Measurements from ENCODE around the gene AXIN1.
"Not testable (repeated sequence)": the region's sequence is repeated elsewhere in the genome, so short reads cannot be mapped to it uniquely, and the experiment has no call there.

The AXIN1 gene

DNA sequence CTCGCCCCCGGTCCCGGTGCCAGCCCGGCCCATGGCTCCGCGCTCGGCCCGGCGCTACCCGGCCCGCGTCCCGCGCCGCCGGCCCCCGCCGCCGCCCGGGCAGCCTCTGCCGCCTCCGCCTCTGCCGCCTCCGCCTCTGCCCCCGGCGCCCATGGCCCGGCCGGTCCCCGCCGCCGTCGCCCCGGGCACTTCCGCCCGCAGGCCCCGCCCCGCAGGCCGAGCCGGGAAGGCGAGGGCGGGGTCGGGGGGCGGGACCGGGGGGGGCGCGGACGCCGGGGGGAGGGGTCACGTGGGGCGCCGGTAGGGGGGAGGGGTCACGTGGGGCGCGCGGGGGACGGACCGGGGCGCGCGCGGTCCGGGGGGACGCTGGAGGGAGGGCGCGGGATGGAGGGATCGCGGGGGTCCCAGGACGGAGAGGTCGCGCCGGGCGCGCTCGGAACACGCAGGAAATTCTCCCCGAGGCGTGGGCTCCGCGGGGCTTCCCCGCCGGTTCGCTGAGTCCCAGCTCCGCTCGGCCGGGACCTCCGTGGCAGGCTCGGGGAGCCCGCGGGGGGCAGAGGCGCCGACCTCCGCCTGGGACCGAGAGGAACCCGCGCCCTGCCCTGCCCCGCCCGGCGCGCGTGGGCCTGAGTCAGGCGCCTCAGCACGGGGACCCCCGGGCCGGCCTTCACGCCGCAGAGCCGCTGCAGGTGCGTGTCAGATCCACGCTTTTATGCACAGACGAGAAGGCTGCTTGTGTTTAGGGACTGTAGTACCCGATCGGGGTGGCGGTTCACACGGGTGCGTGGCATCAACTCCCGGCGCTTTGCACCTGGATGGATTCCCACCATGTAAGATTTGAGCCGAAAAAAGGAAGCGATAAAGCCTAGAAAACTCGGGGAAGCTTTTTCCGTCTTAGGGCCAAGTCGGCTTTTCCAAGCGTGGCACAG, 29.5 kb upstream of the AXIN1 start, which contains the start of gene PGAP6:
PGAP6 (minus strand) TSS at position 190 of the 929 bp plus-strand sequence; CDS start at position 33, 157 bp downstream.
- DNase-seq = no peak

DNA sequence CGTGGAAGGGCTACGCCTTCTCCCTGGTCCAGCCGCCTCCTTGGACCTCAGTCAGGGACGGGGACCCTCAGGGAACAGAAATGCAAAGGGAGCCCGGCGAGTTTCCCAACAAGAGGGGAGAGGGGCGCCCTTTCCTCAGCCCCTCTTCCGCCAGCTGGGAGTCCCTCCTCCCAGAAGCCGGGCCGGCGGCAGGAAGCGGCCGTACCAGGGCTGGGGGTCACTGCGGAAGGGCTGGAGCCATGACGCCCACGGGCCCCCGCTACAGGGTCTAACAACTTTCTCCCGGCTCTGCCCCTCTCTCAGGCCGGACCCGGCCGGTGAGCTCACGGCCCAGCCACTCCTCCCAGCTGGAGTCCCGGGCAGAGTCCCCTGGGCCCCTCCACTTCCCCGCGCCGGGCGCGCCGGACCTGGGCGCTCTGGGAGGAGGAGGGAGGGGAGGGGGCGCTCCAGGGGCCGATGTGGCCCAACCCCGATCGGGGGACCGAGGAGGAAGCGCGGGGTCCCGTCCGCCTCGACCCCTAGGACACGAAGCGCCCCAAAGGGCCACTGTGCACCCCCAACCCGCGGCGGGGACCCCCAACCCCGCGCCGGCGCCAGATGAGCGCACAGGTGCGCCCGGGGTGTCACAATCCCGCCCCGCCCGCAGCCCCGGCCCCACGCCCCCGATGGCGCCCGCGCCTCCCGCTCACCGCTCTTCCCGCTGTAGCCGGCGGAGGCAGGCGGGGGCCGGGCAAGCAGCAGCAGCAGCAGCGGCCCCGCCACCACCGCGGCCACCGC, 28.7 kb upstream of the AXIN1 start:
- no peak for DNase-seq

DNA sequence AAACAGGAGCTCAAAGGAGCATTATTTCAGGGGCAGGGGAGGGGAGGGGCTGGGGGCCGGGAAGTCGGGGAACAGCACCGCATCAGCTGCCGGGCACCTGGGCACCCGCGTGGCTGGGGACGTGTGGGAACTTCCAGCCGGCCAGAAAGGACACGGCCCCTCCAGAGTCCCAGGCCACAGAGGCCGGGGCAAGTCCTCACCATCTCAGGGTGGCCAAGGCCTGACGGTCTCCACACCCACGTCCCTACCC, 28.2 kb upstream of the AXIN1 start:
- no peak for DNase-seq

- DNase-seq = no peak
Observed at GRCh38 chr16:379961-380761, 27.6 kb upstream of the AXIN1 start.

DNA sequence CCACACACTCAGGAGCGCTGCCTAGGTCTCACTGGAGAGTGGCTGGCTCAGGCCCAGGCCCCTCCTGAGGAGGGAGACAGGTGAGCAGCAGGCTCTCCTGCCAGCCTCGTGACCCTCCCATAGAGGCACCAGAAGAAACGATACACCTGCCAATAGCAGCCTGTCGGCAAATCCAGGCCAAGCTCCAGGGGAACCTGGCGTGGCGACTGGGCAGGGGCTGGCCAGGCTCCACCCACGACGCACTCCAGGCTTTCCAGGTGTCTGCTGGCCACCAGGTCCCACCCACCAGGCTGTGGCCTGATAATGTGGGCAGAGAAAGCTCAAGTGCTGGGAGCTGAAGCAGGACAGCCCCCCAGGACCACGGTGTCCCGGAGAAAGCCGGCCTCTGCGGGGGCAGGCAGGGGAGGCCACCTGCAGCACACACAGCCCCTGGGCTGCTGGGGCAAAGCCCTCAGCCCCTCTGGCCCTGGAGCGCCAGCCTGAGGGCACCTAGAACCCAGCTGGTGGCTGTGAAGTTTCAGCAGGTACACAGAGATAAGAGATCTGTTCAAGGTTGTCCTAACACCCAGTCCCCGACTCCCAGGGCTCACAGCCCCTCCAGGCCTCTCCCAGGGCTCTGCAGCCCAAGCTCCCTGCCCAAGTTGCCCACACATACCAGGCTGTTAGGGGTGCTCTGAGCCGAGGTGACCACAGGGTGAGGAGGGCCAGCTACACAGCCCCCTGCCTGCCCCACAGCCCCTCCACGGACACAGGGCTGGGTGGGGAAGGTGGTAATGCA, 26.8 kb upstream of the AXIN1 start:
- DNase-seq = no peak

GRCh38 chr16:378821-379182, 26.3 kb upstream of the AXIN1 start:
- DNase-seq = no peak

GRCh38 chr16:378113-378820, 25.7 kb upstream of the AXIN1 start:
- not testable (repeated sequence) for DNase-seq

DNA sequence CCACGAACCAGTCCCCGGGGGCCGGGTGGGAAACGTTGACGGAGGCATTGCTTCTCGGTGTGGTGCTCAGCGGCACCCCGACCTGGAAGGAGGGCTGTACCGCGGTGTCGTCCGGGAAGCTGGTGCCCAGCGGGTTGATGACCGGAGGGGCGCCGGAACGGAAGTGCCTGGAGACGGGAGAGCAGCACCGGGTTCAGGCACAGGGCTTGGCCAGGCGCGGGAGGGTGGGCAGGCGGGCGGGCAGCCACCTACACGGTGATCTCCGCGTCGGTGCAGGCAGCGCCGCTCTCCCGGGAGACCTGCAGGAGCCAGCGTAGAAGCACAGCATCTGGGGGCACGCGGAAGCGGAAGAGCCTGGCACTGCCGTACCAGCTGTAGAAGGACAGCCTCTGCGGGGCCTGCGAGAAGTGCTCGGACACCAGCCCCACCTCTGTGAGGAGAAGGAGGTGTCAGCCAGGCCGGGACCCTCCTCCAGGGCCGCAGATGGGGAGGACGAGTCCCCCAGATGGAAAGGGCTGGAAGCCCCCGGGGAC, 25.0 kb upstream of the AXIN1 start:
- no peak for DNase-seq

DNA sequence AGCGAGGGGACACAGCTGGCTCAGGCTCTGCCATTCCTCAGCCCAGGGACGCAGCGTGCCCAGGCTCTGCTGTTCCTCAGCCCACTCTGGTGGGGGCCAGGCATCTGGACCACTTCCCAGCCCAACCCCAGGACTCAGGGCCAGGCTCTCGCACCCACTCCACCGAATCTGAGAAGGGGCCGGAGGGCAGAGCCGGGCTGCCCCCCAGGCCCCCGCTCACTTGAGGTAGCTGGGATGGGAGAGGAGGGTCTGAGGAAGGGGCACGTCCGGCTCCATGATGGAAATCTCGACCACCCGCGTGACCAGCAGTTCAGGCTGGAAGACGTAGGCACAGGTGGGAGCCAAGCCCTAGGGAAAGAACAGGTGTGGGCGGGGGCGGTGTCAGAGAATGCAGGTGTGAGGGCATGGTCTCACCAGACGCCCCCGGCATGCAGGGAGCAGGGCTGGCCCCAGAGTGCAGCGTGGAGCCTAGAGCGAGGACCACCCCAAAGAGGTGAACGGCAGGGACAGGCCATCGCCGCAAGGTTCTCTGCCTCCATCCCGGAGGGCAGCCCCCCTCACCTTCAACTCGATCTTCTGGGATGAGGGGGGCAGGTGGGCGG, 24.4 kb upstream of the AXIN1 start:
- DNase-seq = no peak

DNA sequence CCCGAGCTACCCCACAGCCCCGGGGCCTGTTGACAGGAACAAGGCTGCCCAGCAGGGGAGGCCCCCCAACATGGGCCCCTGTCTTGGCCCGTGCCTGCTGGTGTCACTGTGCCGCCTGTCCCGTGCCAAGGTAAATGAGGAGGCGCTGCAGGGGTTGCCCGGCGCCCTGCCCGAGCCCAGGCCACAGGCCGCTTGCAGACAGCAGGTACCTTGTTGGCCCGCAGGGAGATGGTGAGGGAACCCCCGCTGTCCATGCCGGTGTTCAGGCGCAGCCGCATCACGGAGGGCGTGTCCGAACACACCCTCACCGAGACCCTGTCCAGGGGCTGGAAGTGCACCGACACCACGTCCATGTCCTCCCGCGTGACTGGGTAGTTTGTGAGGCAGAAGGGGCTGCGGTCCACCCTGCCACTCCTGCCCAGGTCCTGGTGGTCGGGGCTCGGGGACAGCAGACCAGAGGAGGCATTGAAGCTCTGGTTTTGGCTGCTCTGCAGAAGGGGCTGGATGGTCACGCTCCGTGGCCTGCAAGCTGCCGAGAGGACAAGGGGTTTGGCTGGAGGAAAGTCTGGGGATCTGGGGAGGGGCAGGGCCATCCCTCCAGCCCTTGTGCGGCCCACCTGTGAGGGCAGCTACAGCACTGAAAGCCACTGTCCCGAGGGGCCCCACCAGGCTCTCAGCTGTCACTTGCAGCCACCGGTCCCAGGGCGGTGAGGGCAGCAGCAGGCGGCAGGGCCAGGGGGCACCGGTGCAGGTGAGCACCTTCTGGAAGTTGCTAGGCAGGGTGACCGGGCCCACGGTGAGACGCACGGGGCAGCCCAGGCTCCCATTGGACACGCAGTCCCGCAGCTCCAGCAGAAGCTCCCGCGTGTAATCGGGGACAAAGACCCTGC, 23.6 kb upstream of the AXIN1 start:
- no peak for DNase-seq

- DNase-seq = no peak
Observed at GRCh38 chr16:375212-375611, 22.7 kb upstream of the AXIN1 start.

DNA sequence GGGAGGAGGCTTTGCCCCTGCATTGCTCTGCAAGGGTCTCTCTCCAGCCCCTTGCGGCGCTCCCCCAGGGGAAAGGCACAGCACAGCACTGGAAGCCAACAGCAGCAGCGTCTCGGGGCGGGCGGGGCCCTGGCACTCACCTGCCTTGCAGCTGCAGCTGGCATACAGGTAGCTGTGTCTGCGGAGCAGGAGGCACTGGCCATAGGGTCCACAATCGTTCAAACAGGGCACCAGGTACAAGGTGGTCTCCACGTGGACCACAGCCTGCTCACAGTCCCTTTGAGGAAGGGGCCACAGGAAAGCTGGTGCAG, 22.0 kb upstream of the AXIN1 start:
- DNase-seq = no peak

DNA sequence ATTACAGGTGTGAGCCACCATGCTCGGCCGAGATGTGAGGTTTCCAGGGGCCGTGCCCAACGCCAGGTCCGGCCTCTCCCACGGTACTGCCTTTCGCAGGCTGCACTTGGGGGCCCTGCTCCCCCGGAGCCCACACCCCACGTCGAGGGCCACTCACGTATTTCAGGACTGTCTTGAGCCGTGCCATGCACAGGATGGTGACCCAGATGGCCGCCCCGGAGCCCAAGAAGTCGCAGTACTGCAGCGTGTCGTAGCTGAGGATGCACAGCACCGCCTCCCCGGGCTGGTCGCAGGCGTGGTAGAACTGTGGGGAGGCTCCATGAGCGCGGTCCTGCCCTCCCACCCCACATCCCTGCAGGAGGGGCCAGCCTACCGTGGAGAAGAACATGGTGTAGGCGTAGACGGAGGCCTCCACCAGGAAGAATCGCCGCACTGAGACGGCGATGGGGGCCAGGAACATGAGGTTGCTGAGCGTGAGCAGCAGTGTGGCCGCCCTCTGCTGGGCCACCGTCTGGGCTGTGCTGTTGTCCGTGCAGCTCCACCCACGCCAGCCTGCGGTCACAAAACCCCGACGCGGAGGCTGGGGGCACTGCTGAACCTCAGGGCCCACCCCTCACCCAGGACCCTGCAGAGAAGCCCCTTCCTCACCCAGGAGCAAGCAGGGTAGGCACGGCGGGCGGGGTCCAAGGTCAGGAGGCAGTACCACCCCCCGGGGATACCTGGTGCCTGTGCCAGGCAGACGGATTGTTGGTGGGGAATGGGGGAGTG, 21.5 kb upstream of the AXIN1 start:
- no peak for DNase-seq

- DNase-seq = no peak
Observed at GRCh38 chr16:373020-373598, 20.6 kb upstream of the AXIN1 start.

- no peak for DNase-seq
Observed at GRCh38 chr16:372302-372983, 19.9 kb upstream of the AXIN1 start.

DNA sequence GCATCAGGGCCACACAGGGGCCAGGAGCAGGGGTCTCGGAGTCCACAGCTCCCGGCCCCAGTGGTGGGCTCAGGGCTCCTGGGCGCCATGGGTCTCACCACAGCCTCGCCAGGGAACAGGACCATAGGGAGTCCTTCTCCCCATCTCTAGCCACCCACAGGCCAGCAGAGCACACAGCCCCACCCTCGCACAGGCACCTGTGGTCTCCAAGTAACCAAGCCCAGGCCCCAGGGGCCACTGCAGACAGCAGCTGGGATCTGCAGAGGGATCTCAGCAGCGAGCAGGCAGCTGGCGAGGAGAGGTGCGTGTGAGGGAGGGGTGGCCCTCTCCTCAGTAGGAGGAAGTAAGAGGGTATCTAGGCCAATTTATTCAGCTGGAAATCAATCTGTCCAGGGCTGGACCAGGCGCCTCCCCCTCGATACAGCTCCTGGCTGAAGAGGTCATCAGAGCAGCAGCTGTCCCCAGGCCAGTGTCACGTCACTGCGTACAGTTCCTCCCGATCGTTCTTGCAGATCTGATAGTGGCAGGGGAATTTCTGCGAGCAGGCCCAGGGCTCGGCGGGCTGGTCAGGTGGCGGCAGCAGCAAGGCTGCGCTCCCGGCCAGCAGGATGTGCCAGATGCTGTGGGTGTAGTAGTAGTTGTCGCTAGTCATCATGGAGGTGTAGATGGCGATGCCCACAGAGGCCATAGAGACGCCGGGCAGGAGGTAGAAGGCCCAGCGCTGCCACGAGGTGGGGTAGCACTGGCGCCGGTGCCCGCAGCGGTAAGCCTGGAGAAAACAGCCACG, 19.2 kb upstream of the AXIN1 start:
- no peak for DNase-seq

- no peak for DNase-seq
Observed at GRCh38 chr16:370979-371514, 18.5 kb upstream of the AXIN1 start.

Measured in 8988T (cell line).